DMS 273 (cell line): Measurements from ENCODE around the gene AQP2.

Source experiments
- DNase-seq: peaks from one replicate; lab custom pipeline; 2025; ENCODE audit not compliant: unreplicated experiment; lab: John Stamatoyannopoulos, UW

The AQP2 gene

GRCh38 chr12:49920241-49920914 is 30.2 kb upstream of the AQP2 start:
- DNase-seq: no peak

- DNase-seq: no peak
These were observed 29.6 kb upstream of the AQP2 start for GRCh38 chr12:49920915-49921286.

- DNase-seq: no peak
These were observed 29.2 kb upstream of the AQP2 start for GRCh38 chr12:49921299-49921698.

- DNase-seq: no peak
These were observed 28.6 kb upstream of the AQP2 start for GRCh38 chr12:49921936-49922335.

- no peak for DNase-seq
These were observed 28.0 kb upstream of the AQP2 start for GRCh38 chr12:49922349-49923034.

- DNase-seq: no peak
These were observed 27.4 kb upstream of the AQP2 start for GRCh38 chr12:49923035-49923644.

- DNase-seq: no peak
These were observed 26.5 kb upstream of the AQP2 start for GRCh38 chr12:49923880-49924556.

- DNase-seq: no peak
These were observed 25.8 kb upstream of the AQP2 start for GRCh38 chr12:49924628-49925246.

- no peak for DNase-seq
These were observed 24.9 kb upstream of the AQP2 start for GRCh38 chr12:49925433-49926204.

GRCh38 chr12:49928471-49928870 is 22.1 kb upstream of the AQP2 start:
- no peak for DNase-seq

- no peak for DNase-seq
These were observed 21.0 kb upstream of the AQP2 start for GRCh38 chr12:49929581-49929980.

- DNase-seq: no peak
These were observed 19.8 kb upstream of the AQP2 start for GRCh38 chr12:49930515-49931288.

- no peak for DNase-seq
These were observed 18.5 kb upstream of the AQP2 start for GRCh38 chr12:49932023-49932422.

- DNase-seq: no peak
These were observed 17.9 kb upstream of the AQP2 start for GRCh38 chr12:49932533-49933130.

GRCh38 chr12:49933796-49934195 is 16.7 kb upstream of the AQP2 start:
- DNase-seq: no peak

GRCh38 chr12:49934505-49934904 is 16.0 kb upstream of the AQP2 start:
- DNase-seq: no peak

- no peak for DNase-seq
These were observed 13.6 kb upstream of the AQP2 start for GRCh38 chr12:49936925-49937324.

- DNase-seq: no peak
These were observed 12.8 kb upstream of the AQP2 start for GRCh38 chr12:49937639-49938300.

- DNase-seq: no peak
These were observed 11.2 kb upstream of the AQP2 start for GRCh38 chr12:49939307-49939706.
